NCI-H1930 (cell line): ENCODE results near the gene ANO2.

Experiments used
- DNase-seq, 2 experiments: peaks; one replicate each; lab custom pipeline; 2025; lab: John Stamatoyannopoulos, UW

Gene ANO2

GRCh38 chr12:5723711-5724252, 221.3 kb downstream of the ANO2 start:
- no peak for DNase-seq

- DNase-seq, result no peak
Measured at GRCh38 chr12:5723071-5723470, 222.0 kb downstream of the ANO2 start.

- no peak for DNase-seq
Measured at GRCh38 chr12:5720381-5721005, 224.6 kb downstream of the ANO2 start.

GRCh38 chr12:5718680-5719079, 226.4 kb downstream of the ANO2 start:
- no peak for DNase-seq

GRCh38 chr12:5718073-5718472, 227.0 kb downstream of the ANO2 start:
- DNase-seq, result no peak

GRCh38 chr12:5716976-5717375, 228.1 kb downstream of the ANO2 start:
- no peak for DNase-seq

- no peak for DNase-seq
Measured at GRCh38 chr12:5716201-5716600, 228.9 kb downstream of the ANO2 start.

GRCh38 chr12:5715021-5715420, 230.0 kb downstream of the ANO2 start:
- DNase-seq, result no peak

- DNase-seq, result no peak
Measured at GRCh38 chr12:5713599-5714081, 231.4 kb downstream of the ANO2 start.

- no peak for DNase-seq
Measured at GRCh38 chr12:5710260-5710878, 234.7 kb downstream of the ANO2 start.

- DNase-seq, result no peak
Measured at GRCh38 chr12:5708371-5708770, 236.7 kb downstream of the ANO2 start.

GRCh38 chr12:5706247-5706646, 238.8 kb downstream of the ANO2 start:
- DNase-seq, result no peak

GRCh38 chr12:5705791-5706190, 239.3 kb downstream of the ANO2 start:
- DNase-seq, result no peak

- DNase-seq, result no peak
Measured at GRCh38 chr12:5694759-5695409, 250.2 kb downstream of the ANO2 start.

- DNase-seq, result no peak
Measured at GRCh38 chr12:5692850-5693249, 252.2 kb downstream of the ANO2 start.

- no peak for DNase-seq
Measured at GRCh38 chr12:5691943-5692342, 253.1 kb downstream of the ANO2 start.

GRCh38 chr12:5690240-5690639, 254.8 kb downstream of the ANO2 start:
- DNase-seq, result no peak

GRCh38 chr12:5689773-5690172, 255.3 kb downstream of the ANO2 start:
- DNase-seq, result no peak

GRCh38 chr12:5688226-5688625, 256.8 kb downstream of the ANO2 start:
- DNase-seq, result no peak

GRCh38 chr12:5685935-5686334, 259.1 kb downstream of the ANO2 start:
- DNase-seq, result no peak

- no peak for DNase-seq
Measured at GRCh38 chr12:5684989-5685388, 260.1 kb downstream of the ANO2 start.

GRCh38 chr12:5682581-5682980, 262.5 kb downstream of the ANO2 start:
- no peak for DNase-seq

- DNase-seq, result no peak
Measured at GRCh38 chr12:5678176-5678575, 266.9 kb downstream of the ANO2 start.
